BLaER1 treated with 17β-estradiol and CSF1 and Interleukin-3, amounts not matched to agents 10 nM and 100 nM (cell line): Measurements from ENCODE around the gene INTS4.
"Not testable (repeated sequence)": the region's sequence is repeated elsewhere in the genome, so short reads cannot be mapped to it uniquely, and the experiment has no call there.

Experiments
- H3K27ac ChIP-seq, 11 experiments: shearing (Covaris generic); formaldehyde crosslinking; 2 replicates each; pipeline ENCODE4 v1.8.1; 2022
- H3K27me3 ChIP-seq, 11 experiments: shearing (Covaris generic); formaldehyde crosslinking; 2 replicates each; pipeline ENCODE4 v1.8.1; 2022
- H3K36me3 ChIP-seq, 11 experiments: shearing (Covaris generic); formaldehyde crosslinking; 2 replicates each; pipeline ENCODE4 v1.8.1; 2022
- H3K4me1 ChIP-seq, 10 experiments: shearing (Covaris generic); formaldehyde crosslinking; 2 replicates each; pipeline ENCODE4 v1.8.1; 2022
- H3K4me2 ChIP-seq, 11 experiments: shearing (Covaris generic); formaldehyde crosslinking; 2 replicates each; pipeline ENCODE4 v1.8.1; 2022
- H3K4me3 ChIP-seq, 10 experiments: shearing (Covaris generic); formaldehyde crosslinking; 2 replicates each; pipeline ENCODE4 v1.8.1; 2022
- H3K9ac ChIP-seq, 11 experiments: shearing (Covaris generic); formaldehyde crosslinking; 2 replicates each; pipeline ENCODE4 v1.8.1; 2022
- H3K9me3 ChIP-seq, 11 experiments: shearing (Covaris generic); formaldehyde crosslinking; replicated peaks in 1 of 11; 2 replicates each; pipeline ENCODE4 v1.8.1; 2022
- H4K20me1 ChIP-seq, 11 experiments: shearing (Covaris generic); formaldehyde crosslinking; 2 replicates each; pipeline ENCODE4 v1.8.1; 2022
- Cebpa-rat ChIP-seq, 11 experiments: shearing (Covaris generic); IDR thresholded peaks; 2 replicates each; pipeline ENCODE4 v1.8.1; 2022

Gene INTS4

DNA sequence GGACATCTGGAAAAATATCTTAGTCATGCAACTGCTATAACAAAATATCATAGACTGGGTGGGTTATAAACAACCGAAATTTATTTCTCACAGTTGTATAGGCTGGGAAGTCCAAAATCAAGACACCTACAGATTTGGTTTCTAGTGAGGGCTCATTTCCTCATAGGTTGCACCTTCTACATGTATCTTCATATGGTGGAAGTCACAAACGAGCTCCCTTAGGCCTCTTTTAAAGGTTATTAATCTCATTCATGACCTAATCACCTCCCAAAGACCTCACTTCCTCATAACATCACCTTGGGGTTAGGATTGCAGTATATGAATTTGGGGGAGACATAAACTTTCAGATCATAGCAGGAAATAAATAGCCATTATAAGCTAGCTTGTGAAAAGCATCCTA lies 85.2 kb downstream of the INTS4 start:
- Histone ChIP-seq H3K27ac (no peak overlapping the region), H4K20me1 (no peaks in the 10 kb centered on the region)

DNA sequence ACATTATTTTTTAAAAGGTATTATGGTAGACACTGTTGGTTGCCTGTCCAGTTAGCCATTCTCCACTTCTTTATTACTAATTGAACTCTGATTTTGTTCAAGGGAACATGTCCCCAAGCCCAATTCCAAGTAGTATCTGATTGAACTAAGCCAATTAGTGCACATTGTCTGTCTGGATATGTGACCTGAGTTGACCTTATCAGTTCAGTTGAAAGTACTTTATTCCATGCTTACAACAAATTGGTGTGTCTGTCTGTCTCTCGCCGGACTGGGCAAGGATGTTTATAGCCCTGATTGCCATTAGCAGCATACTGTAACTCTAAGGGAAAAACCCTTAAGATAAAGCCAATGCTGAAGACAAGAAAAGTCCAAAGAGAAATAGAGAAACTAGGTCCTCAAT lies 85.6 kb downstream of the INTS4 start:
- H3K27me3 ChIP-seq, result no peaks in the 10 kb centered on the region
- no peak overlapping the region for H3K4me2 ChIP-seq
- H3K9ac ChIP-seq, result no peak overlapping the region
- H4K20me1 ChIP-seq, result no peaks in the 10 kb centered on the region
- no peak overlapping the region for H3K27ac ChIP-seq
- no peak overlapping the region for H3K4me3 ChIP-seq
- TF ChIP-seq Cebpa-rat (IDR thresholded peaks at IDR 0.05), result no peak
- no peaks in the 10 kb centered on the region for H3K4me1 ChIP-seq
- H3K36me3 ChIP-seq, result peaks cover 34 to 77% (median 50%) of the 10 kb centered on the region in 11 experiments
- no peaks in the 10 kb centered on the region for H3K9me3 ChIP-seq

More for the DNA sequence above, 85.2 kb downstream of the INTS4 start:
- peaks cover 34 to 78% (median 49%) of the 10 kb centered on the region in 11 experiments for H3K36me3 ChIP-seq
- no peaks in the 10 kb centered on the region for H3K4me1 ChIP-seq
- no peaks in the 10 kb centered on the region for H3K9me3 ChIP-seq
- H3K9ac ChIP-seq, result no peak overlapping the region
- H3K4me3 ChIP-seq, result no peak overlapping the region
- no peaks in the 10 kb centered on the region for H3K27me3 ChIP-seq
- no peak overlapping the region for H3K4me2 ChIP-seq
- TF ChIP-seq Cebpa-rat (IDR thresholded peaks at IDR 0.05), result no peak

DNA sequence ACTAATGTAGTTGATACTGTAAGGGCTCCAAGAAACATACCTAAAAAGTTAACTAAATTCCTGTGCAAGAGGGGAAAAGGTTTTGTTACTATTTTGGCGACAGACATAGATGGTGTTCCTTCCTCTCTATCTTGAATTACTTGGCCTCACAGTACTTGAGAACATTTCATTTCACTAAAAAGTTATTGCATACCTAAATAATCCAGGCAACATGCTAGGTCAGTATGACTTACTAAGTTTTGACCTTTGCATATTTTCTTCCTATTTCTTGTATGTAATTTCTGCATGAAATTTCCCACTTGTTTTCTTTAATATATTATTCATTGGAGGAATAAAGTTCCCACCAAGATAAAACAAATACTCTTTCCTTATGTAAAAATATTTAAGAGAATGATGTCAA lies 99.5 kb downstream of the INTS4 start:
- H3K4me2 ChIP-seq, H3K27me3 ChIP-seq, H3K9me3 ChIP-seq, H4K20me1 ChIP-seq, H3K4me1 ChIP-seq, H3K9ac ChIP-seq, H3K27ac ChIP-seq, H3K4me3 ChIP-seq: not testable (repeated sequence)
- peaks cover 25 to 80% (median 49%) of the 10 kb centered on the region in 11 experiments for H3K36me3 ChIP-seq

DNA sequence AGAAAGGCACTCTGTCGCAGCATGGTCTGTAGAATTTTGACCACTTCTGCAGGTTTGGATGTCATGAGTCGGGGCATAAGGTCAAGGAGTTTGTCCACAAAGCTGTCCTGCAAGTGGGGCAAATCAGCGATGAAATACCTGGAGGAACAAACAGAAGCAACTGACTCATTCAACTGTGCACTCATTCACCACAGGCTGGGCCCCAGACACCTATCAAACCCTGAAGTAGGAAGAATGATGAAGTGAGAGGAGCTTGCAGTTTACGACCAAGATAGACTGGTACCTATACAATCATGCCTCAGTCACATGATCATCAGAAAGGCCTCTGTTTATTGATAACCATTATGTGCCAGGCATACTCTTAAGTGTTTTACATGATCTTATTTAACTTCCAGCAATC lies 102.8 kb downstream of the INTS4 start:
- H3K9me3 ChIP-seq, H3K4me2 ChIP-seq: not testable (repeated sequence)

DNA sequence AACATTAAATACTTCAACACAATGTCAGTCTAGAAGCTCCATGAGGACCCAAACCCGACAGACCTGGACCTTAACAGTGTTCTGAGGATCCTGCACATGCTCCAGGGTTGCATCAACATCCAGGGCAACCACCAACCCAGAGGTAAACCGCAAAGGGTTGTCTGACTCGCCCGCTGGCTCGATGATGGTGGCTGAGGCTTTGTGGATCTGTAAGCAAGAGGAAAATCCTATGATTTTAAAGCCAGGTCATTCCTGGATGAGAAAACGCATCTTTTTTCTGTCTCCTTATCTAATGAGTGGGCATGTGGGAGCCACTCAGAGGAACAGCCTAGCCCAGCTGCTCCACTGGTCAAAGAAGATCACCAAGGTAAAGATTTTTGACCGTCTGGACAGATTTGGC lies 103.2 kb downstream of the INTS4 start:
- not testable (repeated sequence) for H3K4me2 ChIP-seq, H3K9me3 ChIP-seq, H3K9ac ChIP-seq, H3K27me3 ChIP-seq, H3K4me3 ChIP-seq, H3K4me1 ChIP-seq, H4K20me1 ChIP-seq, H3K27ac ChIP-seq
- peaks cover 28 to 68% (median 49%) of the 10 kb centered on the region in 11 experiments for H3K36me3 ChIP-seq

More for the DNA sequence above, 102.8 kb downstream of the INTS4 start:
- not testable (repeated sequence) for H3K27me3 ChIP-seq, H3K4me1 ChIP-seq, H4K20me1 ChIP-seq, H3K9ac ChIP-seq, H3K4me3 ChIP-seq, H3K27ac ChIP-seq
- peaks cover 24 to 66% (median 44%) of the 10 kb centered on the region in 11 experiments for H3K36me3 ChIP-seq

DNA sequence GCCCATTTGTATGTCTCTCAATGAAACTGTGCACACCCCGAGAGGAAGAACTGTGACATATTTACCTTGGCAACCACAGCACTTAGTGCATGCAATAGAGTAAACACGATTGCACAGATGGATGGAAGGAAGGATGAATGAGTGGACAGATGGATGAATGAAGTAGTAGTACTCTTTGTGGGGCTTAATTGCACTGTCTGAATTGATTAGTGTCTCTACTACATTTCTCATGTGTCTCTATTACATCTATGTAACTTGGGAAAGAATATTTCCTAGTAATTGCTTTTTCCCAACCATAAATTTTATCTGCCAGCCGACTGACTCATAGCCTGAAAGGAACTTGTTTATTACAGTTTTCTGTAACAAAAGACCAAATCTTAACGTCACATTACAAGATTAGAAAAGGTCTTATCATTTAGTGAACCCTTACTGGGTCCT lies 103.8 kb downstream of the INTS4 start:
- H3K4me2 ChIP-seq, H3K27ac ChIP-seq, H3K9me3 ChIP-seq, H3K27me3 ChIP-seq, H3K4me1 ChIP-seq, H3K4me3 ChIP-seq, H4K20me1 ChIP-seq, H3K9ac ChIP-seq: not testable (repeated sequence)
- peaks cover 34 to 69% (median 55%) of the 10 kb centered on the region in 11 experiments for H3K36me3 ChIP-seq

DNA sequence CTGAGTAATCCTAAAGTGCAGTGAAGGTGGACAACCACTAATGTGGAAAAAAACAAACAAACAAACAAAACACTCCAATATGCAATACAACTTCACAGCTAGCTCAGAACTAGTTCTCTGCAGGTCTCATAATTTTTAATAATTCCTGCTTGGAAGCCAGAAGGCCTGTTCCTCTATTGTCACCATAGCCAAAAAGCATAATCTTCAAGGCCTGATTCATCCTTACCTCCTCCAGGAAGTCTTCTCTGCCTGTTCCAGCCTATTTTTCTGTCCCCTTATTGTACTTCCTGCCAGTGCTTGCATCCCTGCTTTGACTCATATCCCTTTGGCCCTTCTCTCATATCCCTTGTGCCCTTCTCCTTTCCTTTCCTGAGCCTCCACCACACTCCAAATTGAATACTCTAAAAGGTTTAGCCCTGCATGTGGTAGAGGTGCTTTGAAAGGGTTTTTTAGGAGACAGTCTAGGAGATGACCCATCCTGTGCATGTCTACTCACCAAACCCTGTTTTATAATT lies 104.3 kb downstream of the INTS4 start:
- not testable (repeated sequence) for H3K27ac ChIP-seq, H3K4me2 ChIP-seq, H3K4me1 ChIP-seq, H3K4me3 ChIP-seq, H3K9me3 ChIP-seq, H3K9ac ChIP-seq, H4K20me1 ChIP-seq, H3K27me3 ChIP-seq
- H3K36me3 ChIP-seq, result peaks cover 39 to 73% (median 60%) of the 10 kb centered on the region in 11 experiments

DNA sequence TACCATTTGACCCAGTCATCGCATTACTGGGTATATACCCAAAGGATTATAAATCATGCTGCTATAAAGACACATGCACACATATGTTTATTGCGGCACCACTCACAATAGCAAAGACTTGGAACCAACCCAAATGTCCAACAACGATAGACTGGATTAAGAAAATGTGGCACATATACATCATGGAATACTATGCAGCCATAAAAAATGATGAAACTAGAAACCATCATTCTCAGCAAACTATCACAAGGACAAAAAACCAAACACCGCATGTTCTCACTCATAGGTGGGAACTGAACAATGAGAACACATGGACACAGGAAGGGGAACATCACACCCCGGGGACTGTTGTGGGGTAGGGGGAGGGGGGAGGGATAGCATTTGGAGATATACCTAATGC lies 105.4 kb downstream of the INTS4 start:
- not testable (repeated sequence) for H3K4me1 ChIP-seq
- peaks cover 43 to 76% (median 64%) of the 10 kb centered on the region in 11 experiments for H3K36me3 ChIP-seq

DNA sequence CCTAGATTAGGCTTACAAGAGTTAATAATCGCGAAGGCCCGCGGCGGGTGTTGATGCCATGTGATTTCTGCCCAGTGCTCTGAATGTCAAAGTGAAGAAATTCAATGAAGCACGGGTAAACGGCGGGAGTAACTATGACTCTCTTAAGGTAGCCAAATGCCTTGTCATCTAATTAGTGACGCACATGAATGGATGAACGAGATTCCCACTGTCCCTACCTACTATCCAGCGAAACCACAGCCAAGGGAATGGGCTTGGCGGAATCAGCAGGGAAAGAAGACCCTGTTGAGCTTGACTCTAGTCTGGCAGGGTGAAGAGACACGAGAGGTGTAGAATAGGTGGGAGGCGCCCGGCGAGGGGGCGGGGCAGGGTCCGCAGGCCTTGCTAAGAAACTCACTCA lies 108.1 kb downstream of the INTS4 start:
- no peak overlapping the region for H3K4me2 ChIP-seq
- no peak for TF ChIP-seq Cebpa-rat (IDR thresholded peaks at IDR 0.05)

More for the DNA sequence above, 105.4 kb downstream of the INTS4 start:
- H3K9ac ChIP-seq, H3K27ac ChIP-seq, H3K27me3 ChIP-seq, H3K9me3 ChIP-seq, H4K20me1 ChIP-seq, H3K4me3 ChIP-seq, H3K4me2 ChIP-seq: not testable (repeated sequence)

DNA sequence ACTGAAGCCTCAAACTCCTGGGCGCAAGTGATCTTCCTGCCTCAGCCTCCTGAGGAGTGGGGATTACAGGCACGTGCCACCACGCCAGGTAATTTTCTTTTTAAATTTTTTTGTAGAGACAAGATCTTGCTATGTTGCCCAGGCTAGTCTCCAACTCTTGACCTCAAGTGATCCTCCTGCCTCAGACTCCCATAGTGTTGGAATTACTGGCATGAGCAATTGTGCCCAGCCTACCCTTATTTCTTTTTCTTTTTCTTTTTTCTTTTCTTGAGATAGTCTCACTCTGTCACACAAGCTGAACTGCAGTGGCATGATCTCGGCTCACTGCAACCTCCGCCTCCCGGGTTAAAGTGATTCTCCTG lies 109.7 kb downstream of the INTS4 start:
- H3K4me3 ChIP-seq, result no peak overlapping the region
- H3K9ac ChIP-seq, result no peak overlapping the region
- peaks cover 0 to 8% (median 6%) of the 10 kb centered on the region in 10 experiments; a peak in 17 of 20 replicates for H3K4me1 ChIP-seq
- H3K9me3 ChIP-seq, result peaks cover 0 to 4% (median 0%) of the 10 kb centered on the region in 11 experiments; a peak in 2 of 22 replicates
- H3K36me3 ChIP-seq, result peaks cover 68 to 76% (median 72%) of the 10 kb centered on the region in 11 experiments
- no peak for TF ChIP-seq Cebpa-rat (IDR thresholded peaks at IDR 0.05)
- no peaks in the 10 kb centered on the region for H3K27me3 ChIP-seq
- H3K27ac ChIP-seq, result no peak overlapping the region
- H3K4me2 ChIP-seq, result no peak overlapping the region
- peaks cover 0 to 8% (median 0%) of the 10 kb centered on the region in 11 experiments; a peak in 3 of 22 replicates for H4K20me1 ChIP-seq

More for the DNA sequence above, 108.1 kb downstream of the INTS4 start:
- Histone ChIP-seq H3K36me3 (peaks cover 58 to 76% (median 68%) of the 10 kb centered on the region in 11 experiments), H3K27me3 (no peaks in the 10 kb centered on the region), H4K20me1 (no peaks in the 10 kb centered on the region), H3K9ac (no peak overlapping the region), H3K4me3 (no peak overlapping the region), H3K27ac (no peak overlapping the region), H3K4me1 (no peaks in the 10 kb centered on the region), H3K9me3 (peaks cover 0 to 4% (median 0%) of the 10 kb centered on the region in 11 experiments; a peak in 2 of 22 replicates)
